Measurements from ENCODE around the gene PRLR.

PRLR gene

GRCh38 chr5:35158622-35159369 is 71.5 kb downstream of the PRLR start:
- no peak for DNase-seq

GRCh38 chr5:35158204-35158603 is 72.1 kb downstream of the PRLR start:
- no peak for DNase-seq

GRCh38 chr5:35153375-35153932 is 76.8 kb downstream of the PRLR start:
- no peak for DNase-seq

- no peak for DNase-seq
Measured at GRCh38 chr5:35152733-35153132, 77.6 kb downstream of the PRLR start.

- no peak for DNase-seq
Measured at GRCh38 chr5:35151146-35151920, 79.0 kb downstream of the PRLR start.

- no peak for DNase-seq
Measured at GRCh38 chr5:35149041-35149440, 81.2 kb downstream of the PRLR start.

GRCh38 chr5:35146406-35146805 is 83.9 kb downstream of the PRLR start:
- no peak for DNase-seq

- no peak for DNase-seq
Measured at GRCh38 chr5:35145691-35146317, 84.5 kb downstream of the PRLR start.

GRCh38 chr5:35145012-35145411 is 85.3 kb downstream of the PRLR start:
- DNase-seq = no peak

GRCh38 chr5:35143841-35144240 is 86.4 kb downstream of the PRLR start:
- DNase-seq = no peak

GRCh38 chr5:35141739-35142138 is 88.5 kb downstream of the PRLR start:
- no peak for DNase-seq

GRCh38 chr5:35138232-35138631 is 92.1 kb downstream of the PRLR start:
- no peak for DNase-seq

GRCh38 chr5:35136386-35136785 is 93.9 kb downstream of the PRLR start:
- DNase-seq = no peak

- no peak for DNase-seq
Measured at GRCh38 chr5:35135239-35135700, 95.0 kb downstream of the PRLR start.

- no peak for DNase-seq
Measured at GRCh38 chr5:35134278-35135030, 95.8 kb downstream of the PRLR start.

- no peak for DNase-seq
Measured at GRCh38 chr5:35133186-35133585, 97.1 kb downstream of the PRLR start.

- no peak for DNase-seq
Measured at GRCh38 chr5:35131723-35132122, 98.6 kb downstream of the PRLR start.

- DNase-seq = no peak
Measured at GRCh38 chr5:35129921-35130485, 100.3 kb downstream of the PRLR start.

- DNase-seq = no peak
Measured at GRCh38 chr5:35129276-35129675, 101.0 kb downstream of the PRLR start.

GRCh38 chr5:35127006-35127405 is 103.3 kb downstream of the PRLR start:
- DNase-seq = no peak

GRCh38 chr5:35125746-35126145 is 104.5 kb downstream of the PRLR start:
- DNase-seq = no peak

GRCh38 chr5:35124932-35125331 is 105.4 kb downstream of the PRLR start:
- DNase-seq = no peak

All from cerebellar nuclear complex (tissue), 1 donor.